HFFc6 (cell line): ENCODE results near the gene MAGI1. TPM values are rescaled to one million over a fixed set of nuclear protein-coding genes. Genes with fewer than 3 reads are reported as not detected.

Source experiments
- DNase-seq: peaks from one replicate; pipeline ENCODE4 v3.0.0-alpha.2; 2018
- H3K27ac Mint-ChIP-seq: 2 replicates; pipeline ENCODE4 v1.8.0; 2020; ENCODE audit warnings: mild to moderate bottlenecking, mixed read lengths
- H3K27me3 Mint-ChIP-seq: 2 replicates; pipeline ENCODE4 v1.8.0; 2021; ENCODE audit warnings: mild to moderate bottlenecking, moderate library complexity, mixed read lengths; ENCODE audit not compliant: insufficient read depth
- H3K36me3 Mint-ChIP-seq: 2 replicates; pipeline ENCODE4 v1.8.0; 2021; ENCODE audit warnings: low read depth, mixed read lengths
- H3K4me1 Mint-ChIP-seq: 2 replicates; pipeline ENCODE4 v1.8.0; 2020; ENCODE audit warnings: low read depth, mixed read lengths
- H3K4me3 Mint-ChIP-seq: 2 replicates; pipeline ENCODE4 v1.8.0; 2020; ENCODE audit warnings: mild to moderate bottlenecking, moderate library complexity, mixed read lengths
- H3K9me3 Mint-ChIP-seq: 2 replicates; pipeline ENCODE4 v1.8.0; 2020; ENCODE audit warnings: mild to moderate bottlenecking, mixed read lengths
- CTCF ChIP-seq: fragments of 200-600 bp; sonication (generic); IDR thresholded peaks from 2 replicates; pipeline ENCODE4 v1.5.0; 2021; ENCODE audit warnings: antibody characterized with exemption, mild to moderate bottlenecking
- total RNA-seq, 6 experiments: library from RNA; stranded (reverse); fragmentation: NEBNext Ultra II Directional; extraction: Animal tissue kit (Norgen Biotek cat#: 25700); gene quantifications; 2 replicates in 1 of 6; 3 replicates in 5 of 6; pipeline ENCODE4 v1.2.3, GENCODE V29; 2021

The MAGI1 gene
- total RNA-seq, 6 experiments from 2014 or later, result 21.1 to 30.5 (median 22.4) TPM

GRCh38 chr3:65714134-65714533, 324.6 kb downstream of the MAGI1 start:
- H3K27ac Mint-ChIP-seq, result no peak overlapping the region
- no peak overlapping the region for H3K4me3 Mint-ChIP-seq
- TF ChIP-seq CTCF, result no peak
- peaks cover 26% of the 10 kb centered on the region for H3K4me1 Mint-ChIP-seq
- DNase-seq, result no peak
- no peaks in the 10 kb centered on the region for H3K36me3 Mint-ChIP-seq
- H3K9me3 Mint-ChIP-seq, result no peaks in the 10 kb centered on the region
- H3K27me3 Mint-ChIP-seq, result peaks cover 2% of the 10 kb centered on the region; the same call in 1 of the 2 replicates

DNA sequence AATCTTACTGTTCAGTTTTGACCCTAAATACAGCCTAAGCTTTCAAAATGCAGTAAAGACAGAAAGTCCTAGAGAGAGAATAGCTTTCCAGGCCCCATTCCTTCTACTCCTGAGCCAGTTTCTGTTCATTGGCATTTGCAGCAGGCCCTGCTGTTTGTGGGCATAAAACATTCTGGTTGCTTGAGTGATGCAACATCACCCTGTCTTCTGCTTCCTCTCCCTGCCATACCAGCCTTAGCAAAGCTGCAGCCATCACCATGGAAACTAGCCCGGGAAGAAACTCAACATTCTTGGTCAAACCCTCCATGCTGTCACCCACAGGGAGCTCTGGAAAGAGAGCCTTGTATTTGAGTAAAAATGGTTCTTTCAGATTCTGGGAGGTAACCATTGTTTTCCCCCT, 325.7 kb downstream of the MAGI1 start:
- Mint-ChIP-seq H3K36me3 (no peaks in the 10 kb centered on the region), H3K27ac (peak overlapping the region; percentile 76), H3K4me3 (no peak overlapping the region), H3K9me3 (no peaks in the 10 kb centered on the region), H3K27me3 (peaks cover 2% of the 10 kb centered on the region; the same call in 1 of the 2 replicates), H3K4me1 (peaks cover 26% of the 10 kb centered on the region)
- TF ChIP-seq CTCF, result no peak
- DNase-seq, result peak; percentile 88

- peak overlapping the region; percentile 76; the same call in 1 of the 2 replicates for H3K27ac Mint-ChIP-seq
These were observed 326.6 kb downstream of the MAGI1 start for GRCh38 chr3:65712140-65712539.

DNA sequence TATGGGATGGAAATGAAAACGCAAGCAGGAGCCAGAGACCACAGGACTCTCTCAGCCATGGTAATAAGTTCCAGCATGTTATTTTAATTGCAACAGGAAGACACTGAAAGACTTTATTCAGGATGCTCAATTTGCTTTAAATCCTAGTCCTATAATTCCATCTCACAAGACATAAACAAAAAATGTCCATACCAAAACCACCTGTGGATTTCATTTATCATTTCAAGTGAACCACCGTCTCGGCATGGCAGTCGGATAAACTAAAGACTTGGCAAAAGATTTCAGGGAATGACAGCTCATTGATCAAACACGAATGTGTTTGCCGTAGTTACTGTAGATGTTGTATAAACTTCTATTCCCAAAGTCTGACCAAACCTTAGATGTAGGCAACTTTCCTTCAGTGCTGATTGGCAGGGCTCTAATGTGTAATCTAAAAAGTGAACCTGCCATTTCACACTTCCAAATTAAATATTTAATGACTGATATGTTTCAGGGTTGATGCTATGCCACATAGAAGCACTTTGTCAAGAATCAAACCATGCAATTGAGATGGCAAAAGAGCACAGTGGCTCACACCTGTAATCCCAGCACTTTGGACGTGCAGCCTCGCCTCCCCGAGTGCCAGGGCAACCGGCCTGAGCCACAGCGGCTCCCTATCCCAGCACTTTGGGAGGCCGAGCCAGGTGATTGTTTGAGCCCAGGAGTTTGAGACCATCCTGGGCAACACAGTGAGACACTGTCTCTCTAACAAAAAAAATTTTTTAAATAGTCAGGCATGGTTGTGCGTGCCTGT, 331.7 kb downstream of the MAGI1 start:
- H3K4me3 Mint-ChIP-seq, result no peak overlapping the region
- no peaks in the 10 kb centered on the region for H3K36me3 Mint-ChIP-seq
- TF ChIP-seq CTCF, result no peak
- H3K4me1 Mint-ChIP-seq, result peaks cover 12% of the 10 kb centered on the region; the same call in 1 of the 2 replicates
- H3K9me3 Mint-ChIP-seq, result no peaks in the 10 kb centered on the region
- H3K27me3 Mint-ChIP-seq, result peaks cover 3% of the 10 kb centered on the region; the same call in 1 of the 2 replicates
- no peak overlapping the region for H3K27ac Mint-ChIP-seq
- no peak for DNase-seq

More at GRCh38 chr3:65712140-65712539, 326.6 kb downstream of the MAGI1 start:
- H3K4me1 Mint-ChIP-seq, result peaks cover 26% of the 10 kb centered on the region
- H3K9me3 Mint-ChIP-seq, result no peaks in the 10 kb centered on the region
- H3K36me3 Mint-ChIP-seq, result no peaks in the 10 kb centered on the region
- no peak overlapping the region; the same call in 1 of the 2 replicates for H3K4me3 Mint-ChIP-seq
- no peak for DNase-seq
- peaks cover 2% of the 10 kb centered on the region; the same call in 1 of the 2 replicates for H3K27me3 Mint-ChIP-seq
- no peak for TF ChIP-seq CTCF

DNA sequence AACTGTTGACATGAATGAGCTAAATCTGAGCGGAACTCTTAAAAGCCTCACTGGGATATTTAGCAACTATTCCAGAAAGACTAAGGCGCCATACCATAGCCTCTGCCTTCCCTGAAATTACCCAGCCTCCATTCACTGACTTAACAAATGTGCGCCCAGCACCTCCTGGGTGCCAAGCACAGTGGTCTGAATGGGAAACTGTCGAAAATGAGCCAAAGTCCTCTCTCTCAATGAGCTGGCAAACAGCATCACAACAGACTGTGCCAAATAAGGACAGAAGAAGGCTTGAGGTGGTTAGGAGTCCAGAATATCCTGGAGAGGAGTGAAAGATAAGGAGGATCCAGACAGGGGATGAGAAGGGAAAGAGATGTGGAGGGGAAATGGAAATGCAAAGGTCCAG, 332.4 kb downstream of the MAGI1 start:
- H3K27ac Mint-ChIP-seq, result no peak overlapping the region
- TF ChIP-seq CTCF, result no peak
- no peaks in the 10 kb centered on the region for H3K9me3 Mint-ChIP-seq
- H3K4me1 Mint-ChIP-seq, result peaks cover 9% of the 10 kb centered on the region; the same call in 1 of the 2 replicates
- H3K27me3 Mint-ChIP-seq, result peaks cover 3% of the 10 kb centered on the region; the same call in 1 of the 2 replicates
- no peaks in the 10 kb centered on the region for H3K36me3 Mint-ChIP-seq
- no peak for DNase-seq
- no peak overlapping the region for H3K4me3 Mint-ChIP-seq
